ENCODE results near the gene RAD51B. TPM values are rescaled to one million over a fixed set of nuclear protein-coding genes. Genes with fewer than 3 reads are reported as not detected.
A peak's percentile ranks its signal among the peaks of the same experiment; 100 is the strongest.
"Not testable (repeated sequence)": the region's sequence is repeated elsewhere in the genome, so short reads cannot be mapped to it uniquely, and the experiment has no call there.

RAD51B gene
- total RNA-seq, 2 donors from 2014 or later = 31.1 to 67.3 TPM

GRCh38 chr14:68094752-68095151 lies 275.2 kb downstream of the RAD51B start:
- H3K27me3 Mint-ChIP-seq = peaks cover 0 to 2% of the 10 kb centered on the region in 2 donors
- peak overlapping the region in 1 of 2 donors; percentile 68 for H3K27ac Mint-ChIP-seq
- no peak for DNase-seq (ENCODE audit: low spot score)
- peaks cover 10 to 12% of the 10 kb centered on the region in 2 donors for H3K4me1 Mint-ChIP-seq (ENCODE audit: low read depth in 2 of 2)
- H3K36me3 Mint-ChIP-seq = peaks cover 11% of the 10 kb centered on the region
- no peak for ATAC-seq
- H3K9me3 Mint-ChIP-seq = no peaks in the 10 kb centered on the region
- no peak overlapping the region for H3K4me3 Mint-ChIP-seq

GRCh38 chr14:68097727-68098126 lies 278.1 kb downstream of the RAD51B start:
- H3K4me3 Mint-ChIP-seq = no peak overlapping the region
- peaks cover 12% of the 10 kb centered on the region for H3K9me3 Mint-ChIP-seq
- no peak overlapping the region for H3K27ac Mint-ChIP-seq
- ATAC-seq (no peak), DNase-seq (ENCODE audit: low spot score) (no peak)
- H3K4me1 Mint-ChIP-seq (ENCODE audit: low read depth in 2 of 2) = peaks cover 10 to 12% of the 10 kb centered on the region in 2 donors
- H3K36me3 Mint-ChIP-seq = peaks cover 31% of the 10 kb centered on the region
- peaks cover 0 to 2% of the 10 kb centered on the region in 2 donors for H3K27me3 Mint-ChIP-seq

- Mint-ChIP-seq H3K36me3 (peaks cover 32% of the 10 kb centered on the region), H3K27ac (no peak overlapping the region), H3K27me3 (peaks cover 0 to 2% of the 10 kb centered on the region in 2 donors), H3K4me1 (ENCODE audit: low read depth in 2 of 2) (peaks cover 9 to 10% of the 10 kb centered on the region in 2 donors), H3K4me3 (no peak overlapping the region), H3K9me3 (peaks cover 13% of the 10 kb centered on the region)
- no peak for ATAC-seq
- no peak for DNase-seq (ENCODE audit: low spot score)
Observed at GRCh38 chr14:68098834-68099233, 279.3 kb downstream of the RAD51B start.

- H3K9me3 Mint-ChIP-seq = peaks cover 13% of the 10 kb centered on the region
- ATAC-seq (no peak), DNase-seq (ENCODE audit: low spot score) (no peak)
- H3K27me3 Mint-ChIP-seq = peaks cover 0 to 2% of the 10 kb centered on the region in 2 donors
- peaks cover 2 to 5% of the 10 kb centered on the region in 2 donors for H3K4me1 Mint-ChIP-seq (ENCODE audit: low read depth in 2 of 2)
- no peak overlapping the region for H3K4me3 Mint-ChIP-seq
- no peak overlapping the region for H3K27ac Mint-ChIP-seq
- H3K36me3 Mint-ChIP-seq = peaks cover 32% of the 10 kb centered on the region
Observed at GRCh38 chr14:68099495-68100045, 280.0 kb downstream of the RAD51B start.

- ATAC-seq; H3K27me3 Mint-ChIP-seq; H3K4me3 Mint-ChIP-seq; H3K27ac Mint-ChIP-seq; DNase-seq (ENCODE audit: low spot score); H3K4me1 Mint-ChIP-seq (ENCODE audit: low read depth in 2 of 2): not testable (repeated sequence)
- H3K36me3 Mint-ChIP-seq = peaks cover 32% of the 10 kb centered on the region
- H3K9me3 Mint-ChIP-seq = peaks cover 13% of the 10 kb centered on the region
Observed at GRCh38 chr14:68101715-68102301, 282.2 kb downstream of the RAD51B start.

GRCh38 chr14:68103853-68104252 lies 284.3 kb downstream of the RAD51B start:
- DNase-seq (ENCODE audit: low spot score) = no peak
- Mint-ChIP-seq H3K4me3 (no peak overlapping the region), H3K27me3 (no peaks in the 10 kb centered on the region), H3K36me3 (peaks cover 27% of the 10 kb centered on the region), H3K4me1 (ENCODE audit: low read depth in 2 of 2) (peaks cover 0 to 1% of the 10 kb centered on the region in 2 donors), H3K9me3 (peaks cover 13% of the 10 kb centered on the region), H3K27ac (no peak overlapping the region)
- ATAC-seq = no peak

- H3K36me3 Mint-ChIP-seq = peaks cover 23% of the 10 kb centered on the region
- H3K27me3 Mint-ChIP-seq = no peaks in the 10 kb centered on the region
- H3K9me3 Mint-ChIP-seq = peaks cover 13% of the 10 kb centered on the region
- DNase-seq (ENCODE audit: low spot score) = no peak
- peaks cover 5 to 8% of the 10 kb centered on the region in 2 donors for H3K4me1 Mint-ChIP-seq (ENCODE audit: low read depth in 2 of 2)
- H3K27ac Mint-ChIP-seq = no peak overlapping the region
- H3K4me3 Mint-ChIP-seq = no peak overlapping the region
- no peak for ATAC-seq
Observed at GRCh38 chr14:68104518-68104917, 284.9 kb downstream of the RAD51B start.

GRCh38 chr14:68105816-68106215 lies 286.2 kb downstream of the RAD51B start:
- no peaks in the 10 kb centered on the region for H3K27me3 Mint-ChIP-seq
- peaks cover 12% of the 10 kb centered on the region for H3K36me3 Mint-ChIP-seq
- H3K4me1 Mint-ChIP-seq (ENCODE audit: low read depth in 2 of 2) = peaks cover 10 to 19% of the 10 kb centered on the region in 2 donors
- peaks cover 11% of the 10 kb centered on the region for H3K9me3 Mint-ChIP-seq
- no peak overlapping the region for H3K27ac Mint-ChIP-seq
- H3K4me3 Mint-ChIP-seq = no peak overlapping the region
- ATAC-seq (no peak), DNase-seq (ENCODE audit: low spot score) (no peak)

- Mint-ChIP-seq H3K4me1 (ENCODE audit: low read depth in 2 of 2) (peaks cover 17 to 25% of the 10 kb centered on the region in 2 donors), H3K27me3 (no peaks in the 10 kb centered on the region), H3K4me3 (no peak overlapping the region), H3K9me3 (peaks cover 6% of the 10 kb centered on the region), H3K27ac (no peak overlapping the region), H3K36me3 (peaks cover 9% of the 10 kb centered on the region)
- ATAC-seq (no peak), DNase-seq (ENCODE audit: low spot score) (no peak)
Observed at GRCh38 chr14:68106456-68106855, 286.9 kb downstream of the RAD51B start.

- no peak overlapping the region for H3K4me3 Mint-ChIP-seq
- H3K4me1 Mint-ChIP-seq (ENCODE audit: low read depth in 2 of 2) = peaks cover 21 to 30% of the 10 kb centered on the region in 2 donors
- no peak for DNase-seq (ENCODE audit: low spot score)
- ATAC-seq = no peak
- no peak overlapping the region for H3K27ac Mint-ChIP-seq
- no peaks in the 10 kb centered on the region for H3K27me3 Mint-ChIP-seq
- H3K9me3 Mint-ChIP-seq = peaks cover 6% of the 10 kb centered on the region
- peaks cover 9% of the 10 kb centered on the region for H3K36me3 Mint-ChIP-seq
Observed at GRCh38 chr14:68106905-68107304, 287.3 kb downstream of the RAD51B start.

GRCh38 chr14:68109132-68109900 lies 289.7 kb downstream of the RAD51B start:
- ATAC-seq (no peak), DNase-seq (ENCODE audit: low spot score) (no peak)
- Mint-ChIP-seq H3K36me3 (no peaks in the 10 kb centered on the region), H3K9me3 (no peaks in the 10 kb centered on the region), H3K27me3 (no peaks in the 10 kb centered on the region), H3K4me1 (ENCODE audit: low read depth in 2 of 2) (peaks cover 25 to 35% of the 10 kb centered on the region in 2 donors), H3K4me3 (no peak overlapping the region), H3K27ac (peak overlapping the region in 1 of 2 donors; percentile 56)

- Mint-ChIP-seq H3K4me1 (ENCODE audit: low read depth in 2 of 2) (peaks cover 25 to 35% of the 10 kb centered on the region in 2 donors), H3K36me3 (no peaks in the 10 kb centered on the region), H3K9me3 (no peaks in the 10 kb centered on the region), H3K27ac (peak overlapping the region; percentile 35 to 37), H3K4me3 (no peak overlapping the region), H3K27me3 (no peaks in the 10 kb centered on the region)
- DNase-seq (ENCODE audit: low spot score) (no peak), ATAC-seq (no peak)
Observed at GRCh38 chr14:68111097-68111852, 291.7 kb downstream of the RAD51B start.

- Mint-ChIP-seq H3K9me3 (no peaks in the 10 kb centered on the region), H3K27me3 (no peaks in the 10 kb centered on the region), H3K4me1 (ENCODE audit: low read depth in 2 of 2) (peaks cover 25 to 35% of the 10 kb centered on the region in 2 donors), H3K36me3 (no peaks in the 10 kb centered on the region), H3K27ac (peak overlapping the region in 1 of 2 donors; percentile 37), H3K4me3 (no peak overlapping the region)
- DNase-seq (ENCODE audit: low spot score) = no peak
- ATAC-seq = no peak
Observed at GRCh38 chr14:68111853-68112270, 292.3 kb downstream of the RAD51B start.
